ENCODE data around the gene CHAF1B.

DNA sequence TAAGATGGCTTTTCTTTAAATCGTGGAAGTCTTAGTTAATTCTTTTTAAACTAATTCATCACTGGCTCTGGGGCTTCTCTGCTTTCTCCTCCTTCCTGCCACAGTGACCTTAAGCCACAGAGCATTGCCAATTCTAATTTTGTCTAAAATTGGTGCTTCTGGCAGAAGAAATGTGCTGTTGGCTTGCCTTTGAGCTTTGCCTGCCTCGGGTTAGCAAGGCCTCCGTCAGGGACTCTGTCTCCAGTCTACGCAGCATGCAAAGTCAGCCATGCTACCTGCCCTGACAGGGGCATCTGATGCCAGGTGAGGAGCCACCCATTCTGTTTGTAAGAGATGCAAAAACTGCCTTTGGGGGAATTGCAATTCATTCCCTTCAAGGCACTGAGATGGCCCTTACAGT is 69.5 kb downstream of the CHAF1B start:
- TF ChIP-seq POLR2A (IDR thresholded peaks at IDR 0.05; ENCODE audit: low read depth, low read length) (no peak), POLR2AphosphoS5 (IDR thresholded peaks at IDR 0.05; ENCODE audit: low read depth, low read length) (no peak), TAF1 (IDR thresholded peaks at IDR 0.05; ENCODE audit: borderline replicate concordance, low read depth, low read length) (no peak)

All from GM12892 (cell line).